ENCODE results near the gene CHST15.

CHST15 gene

GRCh38 chr10:124006526-124006925 is 86.9 kb downstream of the CHST15 start:
- no peak for DNase-seq

DNA sequence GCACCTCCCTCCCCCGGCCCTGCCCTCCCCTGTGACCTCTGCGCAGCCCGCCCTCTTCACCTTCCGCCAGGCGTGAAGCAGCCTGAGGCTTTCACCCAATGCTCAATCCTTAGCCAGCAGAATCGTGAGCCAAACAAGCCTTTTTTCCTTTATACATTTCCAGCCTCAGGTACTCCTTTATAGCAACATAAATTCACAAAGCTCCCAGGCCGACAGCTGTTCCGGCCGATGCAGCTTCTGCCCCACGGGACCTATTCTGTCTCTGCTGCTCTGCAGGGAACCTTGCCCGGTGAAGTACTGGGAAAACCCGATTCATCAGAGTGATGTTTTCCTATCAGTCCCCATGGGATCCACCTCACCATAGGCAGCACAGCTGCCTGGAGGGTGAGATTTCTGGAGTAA is 87.4 kb downstream of the CHST15 start:
- DNase-seq, result no peak

DNA sequence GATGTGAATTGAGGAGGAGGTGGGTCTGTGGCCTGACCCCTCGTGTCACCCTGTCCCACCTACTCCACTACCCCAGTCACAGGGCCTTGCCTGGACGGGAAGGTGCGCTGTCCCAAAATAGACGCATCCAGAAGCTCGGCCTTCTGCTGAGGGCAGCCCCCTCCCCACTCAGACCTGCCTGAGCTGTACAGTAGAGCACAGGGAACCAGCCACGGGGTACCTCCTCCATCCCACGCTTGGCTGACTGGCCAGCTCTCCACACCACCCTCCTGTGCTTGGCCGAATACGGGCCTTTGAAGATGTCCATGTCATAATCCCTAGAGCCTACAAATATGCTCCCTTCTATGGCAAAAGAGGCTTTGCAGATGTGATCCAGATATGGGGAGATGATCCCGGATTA is 88.3 kb downstream of the CHST15 start:
- DNase-seq, result no peak

DNA sequence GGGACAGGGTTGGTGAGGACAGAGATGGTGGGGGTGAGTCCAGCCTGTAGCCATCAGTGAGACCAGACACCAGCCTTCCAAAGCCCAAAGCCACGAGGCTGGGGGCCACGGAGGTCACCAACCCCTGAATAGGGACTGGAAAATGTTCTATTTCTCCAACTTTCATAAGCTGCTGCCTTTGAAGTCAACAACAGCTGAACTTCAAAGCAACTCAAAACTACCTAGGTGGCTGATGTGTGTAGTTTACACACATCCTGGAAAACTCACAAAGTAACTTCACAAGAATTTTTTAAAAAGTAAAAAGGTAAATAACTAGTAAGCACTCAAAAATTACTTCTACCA is 88.8 kb downstream of the CHST15 start:
- no peak for DNase-seq

DNA sequence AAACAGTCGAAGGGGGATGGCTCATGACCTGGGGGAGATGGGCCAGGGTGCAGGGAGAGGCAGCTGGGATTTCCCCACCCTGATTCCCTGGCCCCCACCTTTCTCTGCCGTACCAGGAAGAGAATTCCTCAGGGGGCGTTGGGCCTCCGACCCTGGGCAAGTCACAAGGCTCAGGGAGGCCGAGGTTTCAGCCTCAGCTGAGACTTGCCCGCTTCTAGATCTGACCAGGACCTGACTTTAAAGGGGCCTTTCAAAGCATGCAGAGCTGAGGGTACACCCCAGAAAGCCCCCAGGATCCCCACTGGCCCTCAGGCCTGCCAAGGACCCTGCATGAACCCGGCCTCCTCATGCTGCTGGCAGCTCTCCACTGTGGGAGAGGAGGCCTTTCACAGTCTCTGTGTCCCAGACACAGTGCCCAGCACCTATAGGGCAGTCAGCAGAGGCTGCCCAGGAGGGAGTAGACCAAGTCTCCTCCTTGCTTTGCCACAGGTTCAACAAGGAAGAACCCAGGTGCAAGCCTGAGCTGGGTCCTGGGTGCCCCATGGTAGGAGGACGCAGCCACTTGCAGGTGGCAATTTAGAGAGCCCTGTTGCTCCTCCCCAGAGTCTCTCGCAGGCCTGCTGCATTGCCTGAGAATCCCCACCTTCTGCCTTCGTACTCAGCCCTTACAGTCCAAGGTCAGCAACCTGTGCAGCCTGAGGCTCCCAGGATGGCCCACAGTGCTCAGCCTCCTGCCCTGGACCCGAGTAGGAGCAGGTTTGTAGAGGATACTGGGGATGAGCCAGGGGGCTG is 89.3 kb downstream of the CHST15 start:
- no peak for DNase-seq

DNA sequence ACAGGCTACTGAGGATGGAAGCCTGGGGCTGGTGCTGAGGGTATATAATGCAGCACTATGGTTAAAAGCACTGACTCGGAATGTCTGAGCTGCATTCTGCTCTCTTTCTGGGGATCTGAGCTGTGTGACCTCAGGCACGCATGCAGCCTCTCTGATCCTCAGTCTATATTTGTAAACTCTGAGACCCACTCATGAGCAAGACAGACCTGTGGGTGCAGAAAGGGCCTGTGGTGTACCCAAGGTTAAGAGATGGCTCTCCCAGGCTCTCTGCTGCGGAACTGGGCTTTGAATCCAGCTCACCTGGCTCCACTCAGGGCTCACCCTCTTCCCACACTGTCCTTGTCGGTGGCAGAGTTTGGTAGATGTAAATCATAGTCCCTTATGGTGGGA is 89.9 kb downstream of the CHST15 start:
- DNase-seq, result no peak

DNA sequence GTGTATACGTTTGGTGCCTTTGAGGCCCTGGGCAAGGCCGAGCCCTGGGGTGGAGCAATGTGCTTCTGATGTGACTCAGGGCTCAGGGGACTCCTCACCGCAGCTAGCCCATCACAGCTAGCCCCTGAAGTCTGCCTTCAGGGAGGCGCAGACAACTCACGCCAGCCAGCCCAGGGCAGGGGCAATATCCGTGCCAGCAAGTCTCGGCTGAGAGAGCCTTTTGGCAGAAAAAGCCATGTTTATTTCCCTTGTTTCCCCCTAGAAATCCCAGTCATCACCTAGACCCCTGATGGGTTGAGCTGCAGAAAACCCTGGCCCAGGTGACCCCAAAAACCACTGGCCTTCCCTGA is 90.4 kb downstream of the CHST15 start:
- no peak for DNase-seq

DNA sequence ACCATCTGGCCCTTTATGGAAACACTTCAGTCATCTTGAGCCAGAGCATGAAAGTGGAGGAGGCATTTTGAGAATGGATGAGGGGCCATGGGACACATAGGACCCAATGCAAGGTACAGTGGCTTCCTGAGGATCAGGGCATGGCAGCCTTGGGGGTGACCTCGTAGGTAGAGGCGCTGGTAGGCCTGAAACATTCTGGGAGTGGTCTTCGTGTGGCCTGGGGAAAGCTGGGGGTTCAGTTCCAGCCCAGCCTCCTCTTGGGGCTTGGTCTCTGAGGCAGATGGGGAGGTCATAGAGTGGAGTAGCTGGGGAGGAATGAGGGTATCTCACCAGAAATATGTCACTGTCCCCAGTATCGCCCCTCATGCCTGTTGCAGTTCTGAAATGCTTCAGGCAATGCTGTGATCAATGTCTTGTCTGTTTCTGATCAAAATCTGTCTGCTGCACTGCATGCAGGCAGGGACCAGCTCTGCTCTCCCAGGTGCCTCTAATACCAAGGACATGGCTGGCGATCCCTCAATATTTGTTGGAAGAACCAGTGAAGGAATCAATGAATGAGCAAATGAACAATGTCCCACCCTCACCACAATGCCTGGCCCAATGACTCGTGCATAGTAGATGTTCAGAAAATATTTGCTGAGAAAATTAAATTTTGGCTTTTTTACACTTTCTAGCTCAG is 90.9 kb downstream of the CHST15 start:
- DNase-seq, result no peak

DNA sequence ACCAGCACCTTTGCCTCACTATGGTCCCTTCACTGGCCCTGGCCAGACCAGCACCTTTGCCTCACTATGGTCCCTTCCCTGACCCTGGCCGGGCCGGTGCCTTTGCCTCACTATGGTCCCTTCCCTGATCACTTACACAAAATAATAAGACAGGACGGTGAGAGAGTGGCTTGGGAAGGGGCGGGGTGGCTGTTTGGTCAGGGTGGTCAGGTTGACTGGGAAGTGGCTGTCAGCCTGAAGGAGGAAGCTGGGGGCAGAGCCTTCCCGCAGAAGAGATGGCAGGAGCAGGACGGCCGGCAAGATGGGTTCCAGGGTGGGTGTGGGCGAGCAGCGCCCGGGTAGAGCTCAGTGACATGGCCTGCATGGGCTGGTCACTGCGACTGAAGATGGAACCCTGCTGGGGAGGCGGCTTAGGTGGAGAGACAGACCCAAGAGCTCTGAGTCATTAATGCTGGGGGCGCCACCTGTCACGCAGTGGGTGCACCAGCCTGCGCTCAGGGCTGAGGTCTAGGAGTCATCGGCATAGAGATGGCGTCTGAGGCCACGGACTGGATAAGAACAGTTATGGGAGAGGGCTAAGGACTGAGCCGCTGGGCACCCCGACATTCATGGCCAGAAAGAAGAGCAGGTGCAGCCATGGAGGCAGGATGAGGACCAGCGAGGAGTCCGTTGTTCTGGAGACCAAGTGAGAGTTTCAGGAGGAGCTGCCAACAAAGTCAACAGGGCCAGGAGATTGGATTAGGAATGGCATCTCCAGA is 91.8 kb downstream of the CHST15 start:
- no peak for DNase-seq

- DNase-seq, result no peak
Observed at GRCh38 chr10:124000792-124001201, 92.6 kb downstream of the CHST15 start.

DNA sequence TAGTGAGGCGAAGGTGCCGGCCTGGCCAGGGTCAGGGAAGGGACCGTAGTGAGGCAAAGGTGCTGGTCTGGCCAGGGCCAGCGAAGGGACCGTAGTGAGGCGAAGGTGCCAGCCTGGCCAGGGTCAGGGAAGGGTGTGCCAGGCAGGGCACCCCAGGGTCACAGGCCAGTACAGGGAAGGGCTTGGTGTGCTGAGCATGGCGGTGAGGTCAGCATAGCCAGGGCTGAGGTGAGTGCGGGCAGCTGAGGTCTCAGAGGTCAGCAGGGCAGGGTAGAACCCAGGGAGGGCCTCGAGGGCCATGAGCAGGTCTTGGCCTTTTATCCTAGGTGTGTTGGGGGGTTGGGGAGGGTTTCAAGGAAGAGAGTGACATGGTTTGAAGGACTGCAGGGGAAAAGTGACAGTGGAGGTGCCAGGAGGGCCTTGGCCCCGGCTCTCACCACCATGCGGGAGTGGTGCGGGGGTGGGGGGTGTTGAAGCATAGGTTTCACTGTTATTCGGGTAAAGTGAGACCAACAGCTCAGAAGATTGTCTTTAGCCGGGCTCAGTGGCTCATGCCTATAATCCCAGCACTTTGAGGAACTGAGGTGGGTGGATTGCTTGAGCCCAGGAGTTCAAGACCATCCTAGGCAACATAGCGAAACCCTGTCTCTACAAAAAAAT is 93.3 kb downstream of the CHST15 start:
- DNase-seq, result no peak

DNA sequence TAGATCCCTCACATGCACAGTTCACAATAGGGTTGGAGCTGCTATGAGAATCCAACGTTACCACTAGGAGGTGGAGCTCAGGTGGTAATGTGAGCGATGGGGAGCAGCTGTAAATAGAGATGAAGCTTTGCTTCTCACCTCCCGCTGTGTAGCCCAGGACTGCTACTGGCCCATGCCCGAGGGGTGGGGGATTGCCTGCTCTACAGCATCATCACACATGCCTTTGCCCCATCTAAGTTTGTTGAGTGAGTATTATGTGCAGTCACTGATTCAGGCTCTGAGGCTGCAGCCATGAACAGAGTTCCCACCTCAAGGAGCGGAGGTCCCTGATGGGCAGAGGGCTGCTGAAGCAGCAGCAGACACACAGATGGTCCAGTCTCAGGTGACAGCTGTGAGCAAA is 94.1 kb downstream of the CHST15 start:
- no peak for DNase-seq

DNA sequence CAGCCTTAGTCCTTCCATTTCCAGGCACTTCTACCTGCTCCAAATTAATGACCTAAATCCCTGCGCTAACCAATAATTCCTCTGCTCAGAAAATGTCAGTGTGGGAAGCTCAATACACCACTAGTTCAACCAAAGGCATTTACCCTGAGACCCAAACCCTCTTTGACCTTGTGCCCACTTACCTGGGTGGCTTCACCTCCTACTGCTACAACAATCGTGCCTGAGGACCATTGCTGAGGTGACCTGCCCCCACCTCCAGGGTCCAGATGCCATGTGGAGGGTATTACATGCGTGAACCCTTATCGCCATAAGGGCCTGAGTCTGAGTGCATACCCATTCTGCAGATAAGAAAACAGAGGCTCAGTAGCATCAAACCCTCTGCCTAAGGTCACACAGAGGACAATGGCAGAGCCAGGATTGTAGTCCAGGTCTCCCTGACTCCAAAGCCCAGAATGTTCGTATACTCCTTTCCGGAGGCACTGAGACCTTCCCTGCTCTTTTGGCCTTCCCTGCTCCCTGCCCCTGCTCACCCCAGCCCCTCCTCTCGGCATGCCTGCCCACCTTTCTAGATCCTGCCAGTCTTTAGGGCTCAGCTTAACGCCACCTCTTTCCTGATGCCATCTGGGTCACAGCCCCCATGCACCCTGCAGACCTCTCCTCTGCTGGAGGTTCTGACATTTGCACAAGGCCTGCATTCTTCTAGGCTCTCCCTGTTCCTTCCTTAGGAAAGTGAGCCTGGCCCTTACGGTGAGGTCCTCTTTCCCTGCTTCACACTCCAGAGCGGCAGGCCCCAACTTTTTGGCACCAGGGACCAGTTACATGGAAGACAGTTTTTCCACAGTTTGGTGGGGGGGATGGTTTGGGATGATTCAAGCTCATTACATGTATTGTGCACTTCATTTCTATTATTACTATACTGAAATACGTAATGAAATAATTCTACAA is 94.9 kb downstream of the CHST15 start:
- DNase-seq, result no peak

DNA sequence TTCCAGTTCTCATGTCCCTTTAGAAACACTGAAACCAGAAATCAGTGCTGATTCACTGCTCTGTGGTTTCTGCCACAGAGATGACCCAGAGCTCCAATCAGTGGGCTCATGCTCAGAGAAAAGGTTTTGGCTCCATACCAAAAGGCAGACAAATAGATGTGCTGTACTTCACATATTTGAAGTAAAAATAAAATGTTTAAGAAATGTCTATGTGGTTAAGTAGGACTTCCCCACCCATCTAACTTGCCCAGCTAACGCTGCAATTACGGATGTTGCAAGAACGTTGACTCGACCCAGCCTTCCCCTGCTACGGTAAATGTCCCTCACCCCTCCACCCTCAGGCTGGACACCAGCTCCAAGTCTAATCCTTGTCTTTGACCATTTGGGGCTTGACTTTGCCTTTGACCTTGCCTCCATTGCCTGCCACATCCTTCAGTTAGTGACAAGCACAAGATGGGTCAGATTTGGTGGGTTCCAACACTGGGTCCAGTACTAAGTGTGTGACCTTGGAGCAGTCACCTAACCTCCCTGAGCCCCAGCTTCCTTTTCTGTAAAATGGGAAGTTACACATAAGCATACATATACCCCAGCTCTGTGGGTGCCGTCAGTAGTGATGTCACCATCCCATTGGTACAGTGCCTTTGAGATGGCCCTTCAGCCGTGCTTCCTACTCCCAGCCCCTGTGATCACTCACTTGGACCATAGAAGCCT is 95.8 kb downstream of the CHST15 start:
- DNase-seq, result no peak

DNA sequence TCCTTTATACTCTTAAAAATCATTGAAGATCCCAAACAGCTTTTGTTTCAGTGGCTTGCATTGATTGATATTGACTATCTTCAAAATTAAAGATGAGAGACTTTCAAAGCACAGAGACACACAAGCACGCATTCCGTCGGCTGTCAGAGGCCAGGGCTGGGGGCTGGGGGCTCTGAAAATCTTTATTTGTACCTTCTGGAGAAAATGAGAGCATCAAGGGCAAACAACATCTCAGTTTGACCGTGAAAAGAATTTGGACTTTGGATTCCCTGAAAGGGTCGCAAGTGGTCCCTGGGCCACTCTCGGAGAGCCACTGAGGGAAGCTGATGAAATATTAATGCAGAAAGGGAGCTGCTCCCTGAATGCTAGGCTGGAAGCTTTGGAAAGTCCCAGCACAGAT is 96.4 kb downstream of the CHST15 start:
- no peak for DNase-seq

GRCh38 chr10:123996302-123996701 is 97.1 kb downstream of the CHST15 start:
- DNase-seq, result no peak

GRCh38 chr10:123995461-123996131 is 97.8 kb downstream of the CHST15 start:
- no peak for DNase-seq

- no peak for DNase-seq
Observed at GRCh38 chr10:123995082-123995460, 98.3 kb downstream of the CHST15 start.

- DNase-seq, result peak; percentile 77
Observed at GRCh38 chr10:123994417-123995081, 98.8 kb downstream of the CHST15 start.
